ENCODE results near the gene MEF2B.
"Not testable (repeated sequence)": the region's sequence is repeated elsewhere in the genome, so short reads cannot be mapped to it uniquely, and the experiment has no call there.

MEF2B gene

GRCh38 chr19:19140476-19140875, 29.6 kb downstream of the MEF2B start:
- no peaks in the 10 kb centered on the region; the same call in 1 of the 2 replicates for H3K4me1 ChIP-seq (ENCODE audit: control insufficient read depth, insufficient read depth, low read length)
- no peaks in the 10 kb centered on the region for H3K36me3 ChIP-seq (ENCODE audit: control insufficient read depth, insufficient read depth, low read length)
- H3K27me3 ChIP-seq (ENCODE audit: control insufficient read depth, insufficient read depth, low read length), result no peaks in the 10 kb centered on the region
- no peaks in the 10 kb centered on the region for H3K9me3 ChIP-seq (ENCODE audit: control insufficient read depth, insufficient read depth, low read length)
- no CpG with 5 or more reads among the region's 5 CpGs for WGBS (ENCODE audit: insufficient coverage, insufficient read length)
- H3K27ac ChIP-seq (ENCODE audit: low read length), result no peak overlapping the region
- H3K4me3 ChIP-seq (ENCODE audit: low read length), result no peak overlapping the region
- DNase-seq (ENCODE audit: low read depth, low spot score), result no peak

DNA sequence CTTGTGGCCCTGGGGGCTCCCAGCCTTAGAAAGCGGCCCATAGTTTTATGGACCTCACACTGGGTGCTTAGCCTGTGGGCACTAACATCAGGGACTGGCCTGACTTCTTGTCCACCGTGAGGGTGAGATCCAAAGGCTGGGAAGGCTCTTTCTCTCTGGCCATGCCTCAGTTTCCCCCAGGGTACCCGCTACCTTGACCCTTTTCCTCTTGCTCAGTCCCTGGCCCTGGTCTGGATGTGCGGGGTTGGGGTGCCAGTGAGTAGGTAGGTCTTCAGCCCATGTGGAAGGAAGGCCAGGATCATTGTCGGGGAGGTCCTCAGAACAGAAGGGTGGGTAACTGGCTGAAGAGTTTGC, 30.2 kb downstream of the MEF2B start:
- Histone ChIP-seq H3K4me1 (ENCODE audit: control insufficient read depth, insufficient read depth, low read length) (peaks cover 1% of the 10 kb centered on the region), H3K27me3 (ENCODE audit: control insufficient read depth, insufficient read depth, low read length) (no peaks in the 10 kb centered on the region), H3K27ac (ENCODE audit: low read length) (no peak overlapping the region), H3K9me3 (ENCODE audit: control insufficient read depth, insufficient read depth, low read length) (no peaks in the 10 kb centered on the region), H3K4me3 (ENCODE audit: low read length) (no peak overlapping the region), H3K36me3 (ENCODE audit: control insufficient read depth, insufficient read depth, low read length) (no peaks in the 10 kb centered on the region)
- WGBS (ENCODE audit: insufficient coverage, insufficient read length), result no CpG with 5 or more reads among the region's 5 CpGs
- DNase-seq (ENCODE audit: low read depth, low spot score), result no peak

DNA sequence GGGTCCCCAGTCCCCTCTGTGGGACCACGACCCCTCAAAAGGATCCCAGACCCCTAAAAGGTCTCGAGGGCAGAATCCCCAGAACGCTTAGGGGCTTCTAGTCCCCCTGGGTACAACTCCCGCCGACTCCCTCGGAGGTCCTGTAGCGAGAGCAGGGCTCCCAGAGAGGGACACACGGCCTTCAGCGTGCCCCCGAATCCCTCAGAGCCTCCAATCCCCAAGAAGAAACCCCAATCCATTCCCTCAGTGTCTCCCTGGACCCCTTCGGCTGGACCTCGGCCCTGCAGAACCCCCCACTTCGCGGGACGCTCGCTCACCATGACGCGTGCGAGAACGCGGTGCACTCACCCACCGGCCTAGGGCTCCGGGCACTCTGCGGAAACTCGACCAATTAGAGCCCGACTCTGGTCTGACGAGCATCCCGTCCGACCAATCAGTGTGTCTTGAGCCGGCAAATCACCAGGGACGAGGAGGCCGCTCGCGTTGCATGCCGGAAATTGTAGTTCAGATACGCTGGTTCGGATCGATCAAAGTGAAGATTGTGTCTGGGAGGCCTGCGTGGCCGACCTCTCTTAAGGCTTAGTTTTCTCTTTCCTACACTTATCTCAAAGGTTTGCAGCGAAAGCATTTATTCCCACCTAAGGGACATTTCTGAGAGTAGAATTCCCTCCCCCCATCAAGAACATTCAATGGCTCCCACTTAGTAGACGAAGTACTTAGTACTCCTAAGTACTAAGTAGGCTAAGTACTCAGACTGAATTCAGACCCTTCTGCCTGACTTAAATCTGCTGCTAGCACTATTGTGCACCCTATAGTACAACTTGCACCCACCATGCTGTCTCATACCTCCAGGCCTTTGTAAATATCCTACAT, 31.7 kb downstream of the MEF2B start, which contains the start of gene TMEM161A:
Gene TMEM161A (minus strand): TSS at position 370 of the 873 bp plus-strand sequence. CDS start 50 bp downstream, at position 320.
- Histone ChIP-seq H3K4me1 (ENCODE audit: control insufficient read depth, insufficient read depth, low read length) (peaks cover 1% of the 10 kb centered on the region), H3K36me3 (ENCODE audit: control insufficient read depth, insufficient read depth, low read length) (no peaks in the 10 kb centered on the region), H3K9me3 (ENCODE audit: control insufficient read depth, insufficient read depth, low read length) (no peaks in the 10 kb centered on the region), H3K27me3 (ENCODE audit: control insufficient read depth, insufficient read depth, low read length) (no peaks in the 10 kb centered on the region), H3K27ac (ENCODE audit: low read length) (no peak within 1 kb of the TSS), H3K4me3 (ENCODE audit: low read length) (peak within 1 kb of the TSS; percentile 91)
- DNase-seq (ENCODE audit: low read depth, low spot score), result peak; percentile 99
- no CpG with 5 or more reads among the region's 42 CpGs for WGBS (ENCODE audit: insufficient coverage, insufficient read length)

GRCh38 chr19:19137556-19138108, 32.4 kb downstream of the MEF2B start:
- Histone ChIP-seq H3K36me3 (ENCODE audit: control insufficient read depth, insufficient read depth, low read length) (no peaks in the 10 kb centered on the region; the same call in 1 of the 2 replicates), H3K4me3 (ENCODE audit: low read length) (peak overlapping the region; percentile 91), H3K27ac (ENCODE audit: low read length) (no peak overlapping the region), H3K9me3 (ENCODE audit: control insufficient read depth, insufficient read depth, low read length) (no peaks in the 10 kb centered on the region), H3K27me3 (ENCODE audit: control insufficient read depth, insufficient read depth, low read length) (no peaks in the 10 kb centered on the region), H3K4me1 (ENCODE audit: control insufficient read depth, insufficient read depth, low read length) (peaks cover 1% of the 10 kb centered on the region)
- no peak for DNase-seq (ENCODE audit: low read depth, low spot score)
- no CpG with 5 or more reads among the region's 25 CpGs for WGBS (ENCODE audit: insufficient coverage, insufficient read length)

- not testable (repeated sequence) for DNase-seq (ENCODE audit: low read depth, low spot score); H3K27me3 ChIP-seq (ENCODE audit: control insufficient read depth, insufficient read depth, low read length); H3K27ac ChIP-seq (ENCODE audit: low read length); H3K4me3 ChIP-seq (ENCODE audit: low read length); H3K4me1 ChIP-seq (ENCODE audit: control insufficient read depth, insufficient read depth, low read length); H3K36me3 ChIP-seq (ENCODE audit: control insufficient read depth, insufficient read depth, low read length); H3K9me3 ChIP-seq (ENCODE audit: control insufficient read depth, insufficient read depth, low read length)
- WGBS (ENCODE audit: insufficient coverage, insufficient read length), result no CpG with 5 or more reads among the region's 6 CpGs
Observed at GRCh38 chr19:19135713-19136112, 34.4 kb downstream of the MEF2B start.

GRCh38 chr19:19134687-19135158, 35.3 kb downstream of the MEF2B start:
- no peaks in the 10 kb centered on the region for H3K27me3 ChIP-seq (ENCODE audit: control insufficient read depth, insufficient read depth, low read length)
- no peaks in the 10 kb centered on the region; the same call in 1 of the 2 replicates for H3K36me3 ChIP-seq (ENCODE audit: control insufficient read depth, insufficient read depth, low read length)
- H3K9me3 ChIP-seq (ENCODE audit: control insufficient read depth, insufficient read depth, low read length), result peaks cover 4% of the 10 kb centered on the region; the same call in 1 of the 2 replicates
- H3K4me1 ChIP-seq (ENCODE audit: control insufficient read depth, insufficient read depth, low read length), result peaks cover 1% of the 10 kb centered on the region
- H3K27ac ChIP-seq (ENCODE audit: low read length), result no peak overlapping the region
- DNase-seq (ENCODE audit: low read depth, low spot score), result peak; percentile 41
- WGBS (ENCODE audit: insufficient coverage, insufficient read length), result no CpG with 5 or more reads among the region's 21 CpGs
- no peak overlapping the region; the same call in 1 of the 2 replicates for H3K4me3 ChIP-seq (ENCODE audit: low read length)

DNA sequence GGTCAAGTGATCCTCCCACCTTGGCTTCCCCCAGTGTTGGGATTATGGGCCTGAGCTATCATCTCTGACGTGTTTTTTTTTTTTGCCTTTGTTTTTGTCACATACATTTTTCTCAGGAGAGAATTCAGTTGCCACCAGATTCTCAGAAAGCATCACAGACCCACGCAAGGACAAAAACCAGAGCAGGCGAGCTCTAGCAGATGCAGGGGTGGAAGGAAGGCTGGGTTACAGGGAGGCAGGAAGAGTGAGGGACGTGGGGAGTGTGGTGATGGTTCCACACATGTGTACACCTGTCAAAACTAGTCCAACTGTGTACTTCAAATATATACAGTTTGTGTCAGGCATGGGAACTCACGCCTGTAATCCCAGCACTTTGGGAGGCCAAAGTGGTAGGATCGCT, 36.1 kb downstream of the MEF2B start:
- Histone ChIP-seq H3K4me3 (ENCODE audit: low read length) (no peak overlapping the region), H3K9me3 (ENCODE audit: control insufficient read depth, insufficient read depth, low read length) (peaks cover 4% of the 10 kb centered on the region; the same call in 1 of the 2 replicates), H3K27me3 (ENCODE audit: control insufficient read depth, insufficient read depth, low read length) (no peaks in the 10 kb centered on the region), H3K4me1 (ENCODE audit: control insufficient read depth, insufficient read depth, low read length) (peaks cover 1% of the 10 kb centered on the region), H3K36me3 (ENCODE audit: control insufficient read depth, insufficient read depth, low read length) (no peaks in the 10 kb centered on the region; the same call in 1 of the 2 replicates), H3K27ac (ENCODE audit: low read length) (no peak overlapping the region)
- no CpG with 5 or more reads among the region's 6 CpGs for WGBS (ENCODE audit: insufficient coverage, insufficient read length)
- DNase-seq (ENCODE audit: low read depth, low spot score), result no peak

- no peak for DNase-seq (ENCODE audit: low read depth, low spot score)
- WGBS (ENCODE audit: insufficient coverage, insufficient read length), result no CpG with 5 or more reads among the region's 12 CpGs
- peaks cover 1% of the 10 kb centered on the region for H3K4me1 ChIP-seq (ENCODE audit: control insufficient read depth, insufficient read depth, low read length)
- no peaks in the 10 kb centered on the region for H3K27me3 ChIP-seq (ENCODE audit: control insufficient read depth, insufficient read depth, low read length)
- H3K36me3 ChIP-seq (ENCODE audit: control insufficient read depth, insufficient read depth, low read length), result no peaks in the 10 kb centered on the region; the same call in 1 of the 2 replicates
- H3K27ac ChIP-seq (ENCODE audit: low read length), result no peak overlapping the region
- no peak overlapping the region for H3K4me3 ChIP-seq (ENCODE audit: low read length)
- peaks cover 4% of the 10 kb centered on the region; the same call in 1 of the 2 replicates for H3K9me3 ChIP-seq (ENCODE audit: control insufficient read depth, insufficient read depth, low read length)
Observed at GRCh38 chr19:19132912-19133311, 37.2 kb downstream of the MEF2B start.

- H3K36me3 ChIP-seq (ENCODE audit: control insufficient read depth, insufficient read depth, low read length), result no peaks in the 10 kb centered on the region; the same call in 1 of the 2 replicates
- DNase-seq (ENCODE audit: low read depth, low spot score), result no peak
- H3K4me3 ChIP-seq (ENCODE audit: low read length), result no peak overlapping the region
- no peaks in the 10 kb centered on the region for H3K27me3 ChIP-seq (ENCODE audit: control insufficient read depth, insufficient read depth, low read length)
- H3K27ac ChIP-seq (ENCODE audit: low read length), result no peak overlapping the region
- WGBS (ENCODE audit: insufficient coverage, insufficient read length), result no CpG with 5 or more reads among the region's 3 CpGs
- peaks cover 1% of the 10 kb centered on the region; the same call in 1 of the 2 replicates for H3K4me1 ChIP-seq (ENCODE audit: control insufficient read depth, insufficient read depth, low read length)
- peaks cover 4% of the 10 kb centered on the region; the same call in 1 of the 2 replicates for H3K9me3 ChIP-seq (ENCODE audit: control insufficient read depth, insufficient read depth, low read length)
Observed at GRCh38 chr19:19131989-19132388, 38.1 kb downstream of the MEF2B start.

DNA sequence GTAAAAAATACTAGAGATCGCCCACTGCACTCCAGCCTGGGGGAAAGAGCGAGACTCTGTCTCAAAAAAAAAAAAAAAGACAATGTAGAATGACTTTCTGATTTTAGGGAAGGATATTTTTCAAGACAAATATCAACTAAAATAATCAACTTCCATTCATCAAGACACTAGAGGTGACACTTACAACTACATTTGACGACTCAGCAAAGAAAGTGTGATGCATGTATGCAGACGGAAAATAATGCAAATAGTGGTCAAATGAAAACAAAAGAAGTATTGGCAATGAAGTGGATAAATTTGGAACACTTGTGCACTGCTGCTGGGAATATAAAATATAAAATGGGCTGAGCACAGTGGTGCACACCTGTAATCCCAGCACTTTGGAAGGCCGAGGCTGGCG, 44.0 kb downstream of the MEF2B start:
- Histone ChIP-seq H3K36me3 (ENCODE audit: control insufficient read depth, insufficient read depth, low read length) (no peaks in the 10 kb centered on the region), H3K27me3 (ENCODE audit: control insufficient read depth, insufficient read depth, low read length) (no peaks in the 10 kb centered on the region), H3K27ac (ENCODE audit: low read length) (no peak overlapping the region), H3K4me1 (ENCODE audit: control insufficient read depth, insufficient read depth, low read length) (no peaks in the 10 kb centered on the region; the same call in 1 of the 2 replicates), H3K9me3 (ENCODE audit: control insufficient read depth, insufficient read depth, low read length) (no peaks in the 10 kb centered on the region), H3K4me3 (ENCODE audit: low read length) (no peak overlapping the region)
- DNase-seq (ENCODE audit: low read depth, low spot score), result no peak
- WGBS (ENCODE audit: insufficient coverage, insufficient read length), result no CpG with 5 or more reads among the region's 6 CpGs
